Gastroesophageal sphincter (tissue), 4 donors: ENCODE data around the gene ABHD17C. TPM values are rescaled to one million over a fixed set of nuclear protein-coding genes. Genes with fewer than 3 reads are reported as not detected.
A peak's percentile ranks its signal among the peaks of the same experiment; 100 is the strongest.

Experiments
- ATAC-seq: fragments of 150-250 bp; one replicate; pipeline ENCODE4 v1.9.1; 2016; ENCODE audit warnings: mild to moderate bottlenecking, moderate library complexity
- H3K27ac ChIP-seq, 4 donors: fragments of 200-600 bp; sonication (generic) in 3 of 4; 1 replicate in 3 of 4; 2 replicates in 1 of 4; pipeline ENCODE4 v1.5.1; 2016 to 2019
- H3K27me3 ChIP-seq: fragments of 200-600 bp; sonication (generic); one replicate; pipeline ENCODE4 v1.5.1; 2019
- H3K36me3 ChIP-seq, 2 donors: fragments of 200-600 bp; sonication (generic); one replicate each; pipeline ENCODE4 v1.5.1; 2019; ENCODE audit warnings: control low read depth in 1 of 2
- H3K4me1 ChIP-seq, 3 donors: fragments of 200-600 bp; sonication (generic); 1 replicate in 2 of 3; 2 replicates in 1 of 3; pipeline ENCODE4 v1.5.1; 2016 to 2019; ENCODE audit warnings: control low read depth in 2 of 3
- H3K4me3 ChIP-seq, 2 donors: fragments of 200-600 bp; sonication (generic); one replicate each; pipeline ENCODE4 v1.5.1; 2019; ENCODE audit warnings: mild to moderate bottlenecking in 1 of 2, moderate library complexity in 1 of 2
- H3K9me3 ChIP-seq, 3 donors: fragments of 200-600 bp; sonication (generic); one replicate each; pipeline ENCODE4 v1.5.1; 2017 to 2019; ENCODE audit warnings: control low read depth in 2 of 3
- EP300 ChIP-seq: sonication (generic); formaldehyde crosslinking; IDR thresholded peaks from one replicate; pipeline ENCODE4 v1.6.1; 2017; ENCODE audit warnings: antibody characterized with exemption, mild to moderate bottlenecking
- POLR2A ChIP-seq, 2 donors: fragments of 450-650 bp; IDR thresholded peaks; one replicate each; pipeline ENCODE4 v1.6.1; 2017; ENCODE audit warnings: antibody characterized with exemption in 2 of 2, mild to moderate bottlenecking in 2 of 2, moderate library complexity in 1 of 2
- POLR2AphosphoS5 ChIP-seq: sonication (generic); formaldehyde crosslinking; IDR thresholded peaks from one replicate; pipeline ENCODE4 v1.6.1; 2017; ENCODE audit warnings: antibody characterized with exemption
- WGBS, 2 donors: methylation state at CpG; one replicate each; pipeline ENCODE4 v1.1.5; 2018; ENCODE audit warnings: low coverage in 1 of 2; 5-methylcytosine and 5-hydroxymethylcytosine counted together
- total RNA-seq, 4 donors: library from RNA; depleted of rRNA; stranded (reverse); fragments of >200 nt; gene quantifications; one replicate each; pipeline ENCODE4 v1.1.0, GENCODE V29; 2016
- TF ChIP-seq, protein P1 (sequence below), 4 experiments: fragments of 200-600 bp in 2 of 4; fragments of 450-650 bp in 2 of 4; sonication (generic) in 1 of 4; IDR thresholded peaks; one replicate each; pipeline ENCODE4 v1.5.1; 2017 to 2019; ENCODE audit warnings: antibody characterized with exemption in 4 of 4, mild to moderate bottlenecking in 2 of 4, moderate library complexity in 2 of 4

Gene ABHD17C
- total RNA-seq, 4 donors from 2014 or later = 1.4 to 5.4 (median 3.5) TPM

DNA sequence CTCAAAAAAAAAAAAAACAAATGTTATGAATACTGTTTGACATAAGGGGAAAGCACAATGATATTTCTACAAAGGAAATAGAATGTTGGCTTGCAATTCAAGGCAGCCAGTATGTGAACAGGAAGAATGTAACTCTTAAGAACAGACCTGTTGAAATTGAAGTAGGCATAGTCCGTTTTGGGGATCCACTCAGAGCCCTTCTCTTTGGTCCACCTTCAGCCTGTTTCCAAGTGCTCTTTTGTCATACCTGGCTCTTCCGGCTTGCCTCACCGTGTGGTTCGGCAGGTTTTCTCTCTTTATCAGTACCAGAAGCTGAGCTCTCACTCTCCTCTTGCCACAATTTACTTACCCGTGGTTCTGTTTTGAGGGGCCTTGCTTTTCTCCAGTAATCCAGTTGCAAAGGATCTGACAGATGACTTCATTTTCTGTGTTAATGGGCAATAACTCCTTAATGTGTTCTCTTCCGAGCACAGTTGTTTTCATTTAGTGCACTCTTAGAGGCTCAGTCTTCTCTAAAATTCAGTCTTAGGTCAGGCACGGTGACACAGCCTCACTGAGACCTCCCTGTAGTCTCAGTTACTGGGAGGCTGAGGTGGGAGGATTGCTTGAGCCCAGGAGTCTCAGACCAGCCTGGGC lies 6.7 kb downstream of the ABHD17C start:
- H3K27ac ChIP-seq = peak overlapping the region; percentile 36 to 76 (median 73)
- ATAC-seq = no peak

DNA sequence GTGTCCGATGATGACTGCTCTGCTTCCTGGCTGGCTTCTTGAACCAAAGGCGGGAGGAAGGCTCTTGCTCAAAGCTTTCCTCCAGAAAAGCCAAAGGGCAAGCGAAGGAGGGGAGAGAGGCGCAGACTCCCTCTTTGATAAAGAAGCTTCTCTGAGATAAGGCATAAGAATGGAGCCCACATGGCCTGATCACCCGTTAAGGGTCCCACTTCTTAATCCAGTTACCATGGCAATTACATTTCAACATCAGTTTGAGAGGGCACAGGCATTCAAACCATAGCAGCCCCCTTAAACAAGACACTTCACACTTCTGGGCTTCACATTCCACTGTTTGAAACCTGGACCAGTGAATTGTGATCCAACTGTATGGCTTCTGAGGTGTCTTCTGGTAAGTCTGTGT lies 8.0 kb downstream of the ABHD17C start:
- WGBS, 2 donors = 63 to 67% methylated on average over 5 of the region's 5 CpGs
- ATAC-seq = no peak
- Histone ChIP-seq H3K36me3 (no peaks in the 10 kb centered on the region), H3K27ac (peak overlapping the region; percentile 36 to 76 (median 73)), H3K4me3 (no peak overlapping the region), H3K9me3 (no peaks in the 10 kb centered on the region), H3K27me3 (no peaks in the 10 kb centered on the region), H3K4me1 (peaks cover 0 to 73% (median 3%) of the 10 kb centered on the region in 3 donors)
- no peak for TF ChIP-seq POLR2A (IDR thresholded peaks at IDR 0.05)
- TF ChIP-seq POLR2AphosphoS5 = no peak
- TF ChIP-seq EP300 = no peak
- TF ChIP-seq, protein P1, sequence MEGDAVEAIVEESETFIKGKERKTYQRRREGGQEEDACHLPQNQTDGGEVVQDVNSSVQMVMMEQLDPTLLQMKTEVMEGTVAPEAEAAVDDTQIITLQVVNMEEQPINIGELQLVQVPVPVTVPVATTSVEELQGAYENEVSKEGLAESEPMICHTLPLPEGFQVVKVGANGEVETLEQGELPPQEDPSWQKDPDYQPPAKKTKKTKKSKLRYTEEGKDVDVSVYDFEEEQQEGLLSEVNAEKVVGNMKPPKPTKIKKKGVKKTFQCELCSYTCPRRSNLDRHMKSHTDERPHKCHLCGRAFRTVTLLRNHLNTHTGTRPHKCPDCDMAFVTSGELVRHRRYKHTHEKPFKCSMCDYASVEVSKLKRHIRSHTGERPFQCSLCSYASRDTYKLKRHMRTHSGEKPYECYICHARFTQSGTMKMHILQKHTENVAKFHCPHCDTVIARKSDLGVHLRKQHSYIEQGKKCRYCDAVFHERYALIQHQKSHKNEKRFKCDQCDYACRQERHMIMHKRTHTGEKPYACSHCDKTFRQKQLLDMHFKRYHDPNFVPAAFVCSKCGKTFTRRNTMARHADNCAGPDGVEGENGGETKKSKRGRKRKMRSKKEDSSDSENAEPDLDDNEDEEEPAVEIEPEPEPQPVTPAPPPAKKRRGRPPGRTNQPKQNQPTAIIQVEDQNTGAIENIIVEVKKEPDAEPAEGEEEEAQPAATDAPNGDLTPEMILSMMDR (IDR thresholded peaks at IDR 0.05) = no peak

More for the DNA sequence above, 6.7 kb downstream of the ABHD17C start:
- H3K9me3 ChIP-seq = no peaks in the 10 kb centered on the region
- peaks cover 0 to 84% (median 3%) of the 10 kb centered on the region in 3 donors for H3K4me1 ChIP-seq
- no peak overlapping the region for H3K4me3 ChIP-seq
- WGBS, 2 donors = 40 to 60% methylated on average over 5 to 6 of the region's 7 CpGs
- TF ChIP-seq, protein P1 (IDR thresholded peaks at IDR 0.05) = no peak
- TF ChIP-seq EP300 (no peak), POLR2A (IDR thresholded peaks at IDR 0.05) (no peak), POLR2AphosphoS5 (no peak)
- no peaks in the 10 kb centered on the region for H3K27me3 ChIP-seq
- H3K36me3 ChIP-seq = no peaks in the 10 kb centered on the region

DNA sequence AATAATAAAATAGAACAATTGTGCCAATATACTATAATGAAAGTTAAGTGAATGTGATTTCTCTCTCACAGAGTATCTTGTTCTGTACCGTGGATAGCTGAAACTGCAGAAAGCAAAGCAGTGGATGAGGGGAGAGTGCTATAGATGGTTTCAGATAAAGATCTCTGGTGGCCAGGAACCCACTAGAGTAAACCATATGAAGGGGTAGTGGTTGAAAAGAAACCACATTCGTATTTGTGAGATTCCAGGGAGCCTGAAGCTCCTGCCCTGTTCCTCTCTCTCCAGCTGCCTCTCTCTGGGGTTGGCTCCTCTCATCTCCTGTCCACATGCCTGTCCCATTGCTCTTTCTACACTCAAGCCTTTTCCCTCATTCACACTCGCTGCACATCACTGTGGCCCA lies 8.9 kb downstream of the ABHD17C start:
- Histone ChIP-seq H3K4me3 (no peak overlapping the region), H3K36me3 (no peaks in the 10 kb centered on the region), H3K27ac (peak overlapping the region; percentile 10 to 76 (median 73)), H3K9me3 (no peaks in the 10 kb centered on the region), H3K4me1 (peaks cover 0 to 65% (median 3%) of the 10 kb centered on the region in 3 donors), H3K27me3 (no peaks in the 10 kb centered on the region)
- ATAC-seq = no peak
- TF ChIP-seq POLR2AphosphoS5 = no peak
- no peak for TF ChIP-seq EP300
- TF ChIP-seq, protein P1 (IDR thresholded peaks at IDR 0.05) = no peak
- TF ChIP-seq POLR2A (IDR thresholded peaks at IDR 0.05) = no peak
- 49 to 57% methylated on average over 1 to 3 of the region's 3 CpGs for WGBS, 2 donors

DNA sequence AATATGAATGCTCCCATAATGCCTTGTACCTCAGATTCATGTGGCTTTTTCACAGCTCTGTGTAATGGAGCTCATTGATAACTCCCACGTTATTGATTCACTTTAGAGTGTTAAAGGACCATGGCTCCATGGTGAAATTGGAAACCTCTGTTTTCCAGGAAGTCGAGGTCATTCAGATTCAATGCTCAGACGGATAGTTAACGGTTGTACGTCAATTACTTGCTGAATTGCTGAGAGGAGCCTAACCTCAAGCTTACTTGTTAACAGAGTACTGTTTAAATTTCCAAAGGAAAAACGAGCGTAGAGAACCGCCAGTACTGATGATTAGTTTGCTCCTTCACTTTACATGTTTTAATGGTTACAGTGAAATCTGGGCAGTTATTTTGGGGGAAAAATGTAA lies 11.1 kb downstream of the ABHD17C start:
- Histone ChIP-seq H3K4me3 (no peak overlapping the region), H3K27me3 (no peaks in the 10 kb centered on the region), H3K4me1 (peaks cover 0 to 64% (median 3%) of the 10 kb centered on the region in 3 donors), H3K9me3 (no peaks in the 10 kb centered on the region), H3K27ac (peak overlapping the region in 2 of 4 donors; percentile 9 to 71), H3K36me3 (no peaks in the 10 kb centered on the region)
- 71 to 82% methylated on average over 3 to 8 of the region's 8 CpGs for WGBS, 2 donors
- TF ChIP-seq EP300 (no peak), POLR2A (IDR thresholded peaks at IDR 0.05) (no peak)
- ATAC-seq = no peak

DNA sequence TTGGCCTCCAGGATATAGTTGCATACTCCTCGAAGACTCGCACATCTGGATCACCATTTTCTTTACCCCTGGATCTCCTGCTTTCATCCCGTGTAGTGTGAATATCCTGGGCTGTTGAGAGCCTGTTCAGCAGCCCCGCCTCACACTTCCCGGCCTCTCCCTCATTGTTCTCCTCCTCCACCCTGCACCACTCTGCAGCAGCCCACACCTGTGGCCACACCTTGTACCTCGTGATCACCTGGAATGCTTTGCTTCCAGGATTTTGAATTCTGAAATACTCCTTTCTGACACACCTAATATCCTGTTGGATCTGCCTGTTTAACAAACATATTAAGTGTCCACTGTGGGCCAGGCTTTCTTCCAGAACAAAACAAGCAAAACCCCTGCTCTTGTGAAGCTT lies 14.4 kb downstream of the ABHD17C start:
- Histone ChIP-seq H3K4me3 (no peak overlapping the region), H3K4me1 (peaks cover 0 to 41% (median 0%) of the 10 kb centered on the region in 3 donors), H3K9me3 (no peaks in the 10 kb centered on the region), H3K27me3 (no peaks in the 10 kb centered on the region), H3K27ac (no peak overlapping the region), H3K36me3 (no peaks in the 10 kb centered on the region)
- no peak for ATAC-seq
- TF ChIP-seq EP300 (no peak), POLR2A (IDR thresholded peaks at IDR 0.05) (no peak), POLR2AphosphoS5 (no peak)
- TF ChIP-seq, protein P1 (IDR thresholded peaks at IDR 0.05) = no peak
- 83% methylated on average over 2 to 6 of the region's 6 CpGs for WGBS, 2 donors
